Tibial artery (tissue), 4 donors: ENCODE data around the gene SLC39A10.

Source experiments
- DNase-seq, 2 donors: peaks; one replicate each; pipeline ENCODE4 v3.0.0-alpha.2; 2019
- H3K27ac ChIP-seq, 2 donors: fragments of 200-600 bp; sonication (generic) in 1 of 2; 1 replicate in 1 of 2; 2 replicates in 1 of 2; pipeline ENCODE4 v1.5.1; 2018 to 2019; ENCODE audit warnings: mild to moderate bottlenecking in 1 of 2
- H3K27me3 ChIP-seq, 2 donors: fragments of 200-600 bp; sonication (generic) in 1 of 2; one replicate each; pipeline versions ENCODE4 v1.5.1 to v1.6.0; 2016 to 2019
- H3K36me3 ChIP-seq, 3 donors: fragments of 200-600 bp; sonication (generic) in 2 of 3; one replicate each; pipeline ENCODE4 v1.5.1; 2016 to 2019; ENCODE audit warnings: mild to moderate bottlenecking in 2 of 3
- H3K4me1 ChIP-seq, 4 donors: fragments of 200-600 bp; sonication (generic) in 2 of 4; 1 replicate in 3 of 4; 2 replicates in 1 of 4; pipeline ENCODE4 v1.5.1; 2016 to 2019
- H3K4me3 ChIP-seq, 2 donors: fragments of 200-600 bp; sonication (generic) in 1 of 2; 1 replicate in 1 of 2; 2 replicates in 1 of 2; pipeline ENCODE4 v1.5.1; 2018 to 2019; ENCODE audit warnings: mild to moderate bottlenecking in 2 of 2
- H3K9me3 ChIP-seq, 3 donors: fragments of 200-600 bp; sonication (generic) in 1 of 3; one replicate each; pipeline ENCODE4 v1.5.1; 2016 to 2019
- intact Hi-C: fragments of 100-400 bp; cut with DNase I; formaldehyde crosslinking; loops from one replicate; pipeline ENCODE4 v1.15.0; 2023; ENCODE audit warnings: low total_unique reads
- TF ChIP-seq, protein P1 (sequence below), 2 experiments: fragments of 200-600 bp in 1 of 2; fragments of 450-650 bp in 1 of 2; IDR thresholded peaks; one replicate each; pipeline ENCODE4 v1.5.1; 2017 to 2019; ENCODE audit warnings: antibody characterized with exemption in 2 of 2, mild to moderate bottlenecking in 1 of 2, moderate library complexity in 1 of 2

SLC39A10 gene

DNA sequence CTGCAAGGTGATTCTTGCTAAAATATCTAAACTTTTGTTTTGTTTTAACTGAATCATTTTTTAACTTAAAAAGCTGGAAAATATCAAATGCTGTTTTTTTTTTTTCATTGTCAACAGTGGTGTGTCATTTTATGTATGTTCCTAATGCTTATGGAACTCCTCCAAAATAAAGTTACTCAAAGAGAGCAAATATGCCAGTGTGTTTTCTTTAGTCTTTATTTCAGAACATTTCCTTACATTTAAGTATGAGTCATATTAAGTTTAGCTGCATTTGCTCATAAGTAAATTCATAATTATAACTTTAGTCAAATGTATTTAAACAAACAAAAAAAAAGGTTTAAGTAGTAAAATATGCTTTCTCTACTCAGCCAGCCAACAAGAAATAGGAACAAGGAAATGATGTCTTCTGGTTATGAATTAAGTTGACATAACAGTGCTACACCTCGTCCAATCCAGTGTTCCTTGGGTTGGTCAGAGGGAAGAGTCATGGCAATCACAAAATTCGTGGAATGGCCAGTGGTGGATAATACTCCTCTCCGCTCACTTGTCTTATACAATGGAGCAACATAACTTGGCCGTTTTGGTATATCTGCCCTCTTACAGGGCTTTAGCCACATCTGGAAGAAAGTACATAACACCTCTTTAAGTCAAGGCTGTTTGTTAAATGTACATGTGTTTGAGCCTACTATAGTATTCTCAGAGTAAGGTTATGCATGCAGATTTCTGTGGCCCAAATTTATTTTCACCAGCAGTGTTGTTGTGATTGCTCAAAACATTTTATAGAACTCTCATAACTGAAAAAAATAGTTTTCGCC is 80.7 kb downstream of the SLC39A10 start:
- no peak for DNase-seq
- H3K36me3 ChIP-seq: peaks cover 8 to 39% (median 34%) of the 10 kb centered on the region in 3 donors
- no peak overlapping the region for H3K27ac ChIP-seq
- no peaks in the 10 kb centered on the region for H3K9me3 ChIP-seq
- no peaks in the 10 kb centered on the region for H3K4me1 ChIP-seq
- H3K4me3 ChIP-seq: no peak overlapping the region
- TF ChIP-seq, protein P1, sequence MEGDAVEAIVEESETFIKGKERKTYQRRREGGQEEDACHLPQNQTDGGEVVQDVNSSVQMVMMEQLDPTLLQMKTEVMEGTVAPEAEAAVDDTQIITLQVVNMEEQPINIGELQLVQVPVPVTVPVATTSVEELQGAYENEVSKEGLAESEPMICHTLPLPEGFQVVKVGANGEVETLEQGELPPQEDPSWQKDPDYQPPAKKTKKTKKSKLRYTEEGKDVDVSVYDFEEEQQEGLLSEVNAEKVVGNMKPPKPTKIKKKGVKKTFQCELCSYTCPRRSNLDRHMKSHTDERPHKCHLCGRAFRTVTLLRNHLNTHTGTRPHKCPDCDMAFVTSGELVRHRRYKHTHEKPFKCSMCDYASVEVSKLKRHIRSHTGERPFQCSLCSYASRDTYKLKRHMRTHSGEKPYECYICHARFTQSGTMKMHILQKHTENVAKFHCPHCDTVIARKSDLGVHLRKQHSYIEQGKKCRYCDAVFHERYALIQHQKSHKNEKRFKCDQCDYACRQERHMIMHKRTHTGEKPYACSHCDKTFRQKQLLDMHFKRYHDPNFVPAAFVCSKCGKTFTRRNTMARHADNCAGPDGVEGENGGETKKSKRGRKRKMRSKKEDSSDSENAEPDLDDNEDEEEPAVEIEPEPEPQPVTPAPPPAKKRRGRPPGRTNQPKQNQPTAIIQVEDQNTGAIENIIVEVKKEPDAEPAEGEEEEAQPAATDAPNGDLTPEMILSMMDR (IDR thresholded peaks at IDR 0.05): no peak
- no peaks in the 10 kb centered on the region for H3K27me3 ChIP-seq
- intact Hi-C loops: no loop called here

DNA sequence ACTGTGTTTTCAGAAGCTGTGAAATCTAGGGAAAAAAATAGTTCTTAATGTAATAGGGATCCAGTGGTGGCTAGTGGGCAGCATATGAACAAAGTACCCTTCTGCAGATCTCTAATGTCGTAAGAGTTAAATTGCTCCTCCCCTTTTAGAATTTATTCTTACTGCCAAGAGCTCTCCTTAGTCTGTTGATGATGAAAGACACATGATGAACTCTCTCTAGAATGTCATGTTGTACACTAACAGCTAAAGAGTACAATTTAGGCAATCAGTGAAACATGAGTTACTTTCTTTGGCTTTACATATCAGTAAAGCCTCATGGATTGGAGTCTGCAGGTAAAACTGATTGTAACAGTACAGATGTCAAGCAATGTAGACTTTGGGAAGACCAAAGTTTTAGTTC is 84.2 kb downstream of the SLC39A10 start:
- TF ChIP-seq, protein P1 (IDR thresholded peaks at IDR 0.05): no peak
- Histone ChIP-seq H3K27ac (no peak overlapping the region), H3K36me3 (peaks cover 8 to 31% (median 25%) of the 10 kb centered on the region in 3 donors), H3K9me3 (no peaks in the 10 kb centered on the region), H3K4me1 (no peaks in the 10 kb centered on the region), H3K27me3 (no peaks in the 10 kb centered on the region), H3K4me3 (no peak overlapping the region)
- no peak for DNase-seq
- intact Hi-C loops: no loop called here

- TF ChIP-seq, protein P1 (IDR thresholded peaks at IDR 0.05): no peak
- Histone ChIP-seq H3K4me3 (no peak overlapping the region), H3K9me3 (peaks cover 0 to 6% (median 0%) of the 10 kb centered on the region in 3 donors), H3K27me3 (no peaks in the 10 kb centered on the region), H3K36me3 (no peaks in the 10 kb centered on the region), H3K27ac (no peak overlapping the region), H3K4me1 (no peaks in the 10 kb centered on the region)
- no peak for DNase-seq
- intact Hi-C loops: no loop called here
Observed at GRCh38 chr2:195756218-195756942, 99.4 kb downstream of the SLC39A10 start.

- Histone ChIP-seq H3K27me3 (no peaks in the 10 kb centered on the region), H3K36me3 (no peaks in the 10 kb centered on the region), H3K9me3 (peaks cover 0 to 6% (median 0%) of the 10 kb centered on the region in 3 donors), H3K4me3 (no peak overlapping the region), H3K27ac (no peak overlapping the region), H3K4me1 (no peaks in the 10 kb centered on the region)
- intact Hi-C loops: no loop called here
- no peak for DNase-seq
- TF ChIP-seq, protein P1 (IDR thresholded peaks at IDR 0.05): no peak
Observed at GRCh38 chr2:195758846-195759245, 101.8 kb downstream of the SLC39A10 start.

DNA sequence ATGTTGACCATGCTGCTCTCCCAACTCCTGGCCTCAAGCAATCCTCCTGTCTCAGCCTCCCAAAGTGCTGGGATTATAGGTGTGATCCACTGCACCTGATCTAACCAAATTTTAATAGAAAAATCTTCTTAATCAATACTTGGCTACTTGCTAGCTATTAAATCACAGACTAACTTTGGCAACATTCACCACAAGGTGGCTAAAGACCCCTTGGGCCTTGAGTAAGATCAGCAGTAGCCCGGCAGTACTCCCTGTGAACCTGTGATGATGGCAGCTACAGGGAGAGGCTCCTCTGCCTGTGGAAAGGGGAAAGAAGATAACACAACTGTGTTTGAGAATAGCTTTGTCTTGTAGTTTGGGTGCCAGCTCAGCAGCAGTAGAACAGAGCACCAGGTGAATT is 102.9 kb downstream of the SLC39A10 start:
- DNase-seq: no peak
- H3K4me3 ChIP-seq: no peak overlapping the region
- H3K27me3 ChIP-seq: no peaks in the 10 kb centered on the region
- H3K9me3 ChIP-seq: peaks cover 0 to 6% (median 3%) of the 10 kb centered on the region in 3 donors
- no peaks in the 10 kb centered on the region for H3K4me1 ChIP-seq
- TF ChIP-seq, protein P1 (IDR thresholded peaks at IDR 0.05): no peak
- H3K36me3 ChIP-seq: no peaks in the 10 kb centered on the region
- intact Hi-C loops: no loop called here
- no peak overlapping the region for H3K27ac ChIP-seq
